Liver (tissue), 9 donors: ENCODE measurements around the gene INPPL1. TPM values are rescaled to one million over a fixed set of nuclear protein-coding genes. Genes with fewer than 3 reads are reported as not detected.

Experiments used
- DNase-seq: peaks from one replicate; pipeline ENCODE4 v3.0.0-alpha.2; 2017; ENCODE audit warnings: low spot score
- H3K27ac ChIP-seq, 2 donors: one replicate each; pipeline ENCODE4 v1.7.0; 2013; ENCODE audit warnings: inconsistent platforms in 2 of 2, low read length in 2 of 2, control low read depth in 1 of 2, low read depth in 1 of 2, mild to moderate bottlenecking in 1 of 2
- H3K27me3 ChIP-seq, 4 donors: one replicate each; pipeline versions ENCODE4 v1.6.1 to v1.7.0; 2013; ENCODE audit warnings: low read length in 3 of 4, inconsistent platforms in 1 of 4, mild to moderate bottlenecking in 1 of 4, moderate library complexity in 1 of 4; ENCODE audit not compliant: control insufficient read depth in 4 of 4, insufficient read depth in 4 of 4
- H3K36me3 ChIP-seq, 4 donors: one replicate each; pipeline versions ENCODE4 v1.6.1 to v1.7.0; 2013; ENCODE audit warnings: low read length in 3 of 4, mild to moderate bottlenecking in 3 of 4, low read depth in 1 of 4, moderate library complexity in 1 of 4; ENCODE audit not compliant: control insufficient read depth in 4 of 4, insufficient read depth in 3 of 4
- H3K4me1 ChIP-seq, 4 donors: one replicate each; pipeline versions ENCODE4 v1.6.1 to v1.7.0; 2013; ENCODE audit warnings: low read length in 3 of 4, mild to moderate bottlenecking in 3 of 4, moderate library complexity in 1 of 4; ENCODE audit not compliant: control insufficient read depth in 4 of 4, insufficient read depth in 4 of 4
- H3K4me3 ChIP-seq, 3 donors: one replicate each; pipeline versions ENCODE4 v1.6.1 to v1.7.0; 2013; ENCODE audit warnings: low read length in 3 of 3, control low read depth in 1 of 3, low read depth in 1 of 3, mild to moderate bottlenecking in 1 of 3
- H3K9ac ChIP-seq, 2 donors: one replicate each; pipeline ENCODE4 v1.7.0; 2013; ENCODE audit warnings: low read length in 2 of 2, mild to moderate bottlenecking in 2 of 2, moderate library complexity in 2 of 2, control low read depth in 1 of 2, low read depth in 1 of 2
- H3K9me3 ChIP-seq, 4 donors: one replicate each; pipeline versions ENCODE4 v1.6.1 to v1.7.0; 2013; ENCODE audit warnings: low read length in 3 of 4; ENCODE audit not compliant: control insufficient read depth in 4 of 4
- EGR1 ChIP-seq, 2 donors: IDR thresholded peaks; 2 replicates each; pipeline ENCODE4 v1.6.1; 2016 to 2018; ENCODE audit warnings: antibody characterized with exemption in 2 of 2, low read depth in 2 of 2
- FOXA1 ChIP-seq: IDR thresholded peaks from 2 replicates; pipeline ENCODE4 v1.6.1; 2016; ENCODE audit warnings: antibody characterized with exemption
- FOXA2 ChIP-seq: IDR thresholded peaks from 2 replicates; pipeline ENCODE4 v1.6.1; 2016; ENCODE audit warnings: antibody characterized with exemption
- GABPA ChIP-seq, 2 donors: IDR thresholded peaks in 1 of 2; conservative IDR thresholded peaks in 1 of 2; 2 replicates each; pipeline ENCODE4 v1.6.1; 2016; ENCODE audit warnings: antibody characterized with exemption in 2 of 2, mild to moderate bottlenecking in 1 of 2, moderate library complexity in 1 of 2
- HNF4G ChIP-seq: IDR thresholded peaks from 2 replicates; pipeline ENCODE4 v1.6.1; 2016; ENCODE audit warnings: antibody characterized with exemption
- NR2F2 ChIP-seq: IDR thresholded peaks from 2 replicates; pipeline ENCODE4 v1.6.1; 2016; ENCODE audit warnings: antibody characterized with exemption
- RAD21 ChIP-seq, 2 donors: IDR thresholded peaks; 2 replicates each; pipeline ENCODE4 v1.6.1; 2016; ENCODE audit warnings: antibody characterized with exemption in 2 of 2, mild to moderate bottlenecking in 2 of 2
- RXRA ChIP-seq, 2 donors: IDR thresholded peaks; 2 replicates each; pipeline ENCODE4 v1.6.1; 2017 to 2018; ENCODE audit warnings: antibody characterized with exemption in 2 of 2, mild to moderate bottlenecking in 1 of 2
- SP1 ChIP-seq: IDR thresholded peaks from 2 replicates; pipeline ENCODE4 v1.6.1; 2018; ENCODE audit warnings: antibody characterized with exemption, mild to moderate bottlenecking
- TAF1 ChIP-seq: conservative IDR thresholded peaks from 2 replicates; pipeline ENCODE4 v1.6.1; 2016; ENCODE audit warnings: antibody characterized with exemption, mild to moderate bottlenecking
- YY1 ChIP-seq: IDR thresholded peaks from 2 replicates; pipeline ENCODE4 v1.6.1; 2016; ENCODE audit warnings: antibody characterized with exemption, mild to moderate bottlenecking
- WGBS: extraction: QIAGEN DNeasy Blood & Tissue Kit; methylation state at CpG from one replicate; pipeline ENCODE4 v1.1.7; 2013; 5-methylcytosine and 5-hydroxymethylcytosine counted together
- polyA plus RNA-seq, 2 donors: library from polyadenylated mRNA; stranded (reverse) in 1 of 2; unstranded in 1 of 2; fragments of 200-250 nt in 1 of 2; fragments of >200 nt in 1 of 2; fragmentation: Nextera tagmentation in 1 of 2; extraction: Ambion mirVana in 1 of 2; gene quantifications; one replicate each; pipeline versions ENCODE4 v1.2.1 to v1.2.3, GENCODE V29; 2013 to 2015
- total RNA-seq, 2 donors: library from RNA; depleted of rRNA; stranded (reverse); fragments of >200 nt; gene quantifications; one replicate each; pipeline ENCODE4 v1.2.3, GENCODE V29; 2014
- TF ChIP-seq, protein P1 (sequence below): IDR thresholded peaks from 2 replicates; pipeline ENCODE4 v1.6.1; 2016; ENCODE audit warnings: antibody characterized with exemption
- TF ChIP-seq, protein P2 (sequence below): fragments of 150-350 bp; IDR thresholded peaks from 2 replicates; pipeline ENCODE4 v1.5.1; 2017; ENCODE audit warnings: improper control_type of control experiment, low read depth, low read length; ENCODE audit not compliant: missing input control
- TF ChIP-seq, protein P3 (sequence below): IDR thresholded peaks from 2 replicates; pipeline ENCODE4 v1.6.1; 2016; ENCODE audit warnings: antibody characterized with exemption
- TF ChIP-seq, protein P4 (sequence below): IDR thresholded peaks from 2 replicates; pipeline ENCODE4 v1.6.1; 2016; ENCODE audit warnings: antibody characterized with exemption, mild to moderate bottlenecking
- donor health status: healthy.
- donor health status: healthy.
- donor health status: healthy.
- donor health status: healthy.
- donor health status: healthy.

Gene INPPL1
- total and polyA plus RNA-seq, 4 donors: 7.2 to 29.0 (median 17.1) TPM

DNA sequence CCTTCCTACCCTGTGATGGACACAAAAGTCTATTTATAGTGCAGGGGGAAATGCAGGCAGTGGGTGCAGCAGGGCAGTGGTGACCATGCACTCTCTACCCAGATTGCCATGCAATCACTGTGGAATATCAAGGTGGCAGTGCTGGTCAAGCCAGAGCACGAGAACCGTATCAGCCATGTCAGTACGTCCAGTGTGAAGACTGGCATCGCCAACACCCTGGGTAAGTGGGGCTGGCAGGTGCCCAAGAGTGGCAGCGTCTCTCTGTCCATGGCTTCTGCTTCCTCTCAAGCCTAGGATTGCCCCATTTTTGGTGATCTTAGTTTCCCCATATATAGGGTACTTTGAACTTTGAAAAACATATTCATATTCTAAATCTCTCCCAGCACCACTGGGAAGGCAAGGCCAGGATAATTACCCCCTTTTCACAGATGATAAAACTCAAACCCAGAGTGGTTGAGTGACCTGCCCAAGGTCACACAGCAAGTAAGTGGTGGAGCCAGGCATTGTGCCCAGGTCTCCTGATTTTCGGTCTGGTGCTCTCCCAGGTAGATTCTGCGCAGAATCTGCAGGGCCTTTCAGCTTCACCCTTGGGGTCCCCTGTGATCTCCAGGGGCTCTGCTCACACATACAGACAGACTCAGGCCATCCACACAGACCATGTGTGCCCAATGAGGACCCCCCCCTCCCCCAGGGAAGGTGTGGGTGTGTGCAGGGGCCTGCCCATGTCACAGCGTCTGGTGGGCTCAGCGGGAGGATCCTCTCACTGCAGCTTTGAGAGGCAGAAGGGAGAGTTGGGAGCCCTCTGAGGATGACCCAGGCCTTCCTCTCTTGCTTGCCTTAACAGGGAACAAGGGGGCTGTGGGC lies 7.1 kb downstream of the INPPL1 start (continued):
- TF ChIP-seq, protein P1, sequence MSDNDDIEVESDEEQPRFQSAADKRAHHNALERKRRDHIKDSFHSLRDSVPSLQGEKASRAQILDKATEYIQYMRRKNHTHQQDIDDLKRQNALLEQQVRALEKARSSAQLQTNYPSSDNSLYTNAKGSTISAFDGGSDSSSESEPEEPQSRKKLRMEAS: no peak

DNA sequence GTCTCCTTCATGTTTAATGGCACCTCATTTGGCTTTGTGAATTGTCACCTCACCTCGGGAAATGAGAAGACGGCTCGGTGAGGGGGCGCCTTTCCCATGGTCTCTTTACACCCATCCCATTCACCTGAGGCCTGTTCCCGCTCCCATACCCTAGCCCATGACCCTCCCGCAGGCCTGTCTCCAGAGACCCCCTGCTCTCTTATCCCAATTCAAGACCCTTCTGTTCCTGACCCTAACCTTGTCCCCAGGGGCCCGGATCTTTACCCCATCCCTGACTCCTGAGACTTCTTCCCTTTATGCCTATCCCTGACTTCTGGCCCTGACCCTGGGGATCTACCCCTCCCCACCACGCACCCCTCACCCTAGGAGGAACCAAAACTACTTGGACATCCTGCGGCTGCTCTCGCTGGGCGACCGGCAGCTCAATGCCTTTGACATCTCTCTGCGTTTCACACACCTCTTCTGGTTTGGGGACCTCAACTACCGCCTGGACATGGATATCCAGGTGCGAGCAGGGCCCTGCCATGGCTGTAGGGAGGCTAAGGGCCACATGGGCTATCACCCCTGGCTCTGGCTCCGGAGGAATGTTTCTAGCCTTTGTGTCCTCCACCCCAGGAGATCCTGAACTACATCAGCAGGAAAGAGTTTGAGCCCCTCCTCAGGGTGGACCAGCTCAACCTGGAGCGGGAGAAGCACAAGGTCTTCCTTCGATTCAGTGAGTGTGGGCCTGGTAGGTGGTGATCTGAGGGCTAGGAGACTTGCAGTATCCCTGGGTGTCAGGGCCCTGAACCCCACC lies 7.9 kb downstream of the INPPL1 start:
- Histone ChIP-seq H3K36me3 (peaks cover 24 to 91% (median 46%) of the 10 kb centered on the region in 4 donors), H3K4me1 (no peaks in the 10 kb centered on the region), H3K27ac (no peak overlapping the region), H3K9me3 (no peaks in the 10 kb centered on the region), H3K9ac (no peak overlapping the region), H3K27me3 (no peaks in the 10 kb centered on the region), H3K4me3 (no peak overlapping the region)
- TF ChIP-seq EGR1 (IDR thresholded peaks at IDR 0.05; ENCODE audit: low read depth in 2 of 2): no peak
- no peak for DNase-seq
- 96% methylated on average over 18 of the region's 18 CpGs for WGBS

DNA sequence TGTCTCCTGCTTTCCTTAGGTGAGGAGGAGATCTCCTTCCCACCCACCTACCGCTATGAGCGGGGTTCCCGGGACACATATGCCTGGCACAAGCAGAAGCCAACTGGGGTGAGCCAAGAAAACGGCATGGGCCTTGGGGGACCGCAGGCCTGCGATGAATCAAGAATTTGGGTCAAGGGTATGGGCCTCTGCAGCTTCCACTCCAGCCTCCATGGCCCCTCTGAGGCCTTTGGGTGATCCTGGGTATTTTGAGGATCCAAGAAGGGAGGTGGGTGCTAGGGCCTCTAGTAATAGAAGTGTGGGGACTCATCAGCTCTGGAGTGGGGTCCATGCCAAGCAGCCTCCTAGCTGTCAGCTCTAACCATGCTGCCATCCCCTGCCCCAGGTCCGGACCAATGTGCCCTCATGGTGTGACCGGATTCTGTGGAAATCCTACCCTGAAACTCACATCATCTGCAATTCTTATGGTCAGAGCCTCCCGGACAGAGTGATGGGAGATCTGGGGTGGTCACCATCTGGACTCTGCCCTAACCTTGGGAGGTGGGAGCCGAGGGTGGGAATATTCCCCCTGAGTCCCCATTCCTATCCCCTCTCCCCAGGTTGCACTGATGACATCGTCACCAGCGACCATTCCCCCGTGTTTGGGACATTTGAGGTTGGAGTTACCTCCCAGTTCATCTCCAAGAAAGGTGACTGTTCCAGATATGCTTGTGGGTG lies 8.6 kb downstream of the INPPL1 start:
- WGBS: 96% methylated on average over 13 of the region's 13 CpGs
- DNase-seq: no peak

DNA sequence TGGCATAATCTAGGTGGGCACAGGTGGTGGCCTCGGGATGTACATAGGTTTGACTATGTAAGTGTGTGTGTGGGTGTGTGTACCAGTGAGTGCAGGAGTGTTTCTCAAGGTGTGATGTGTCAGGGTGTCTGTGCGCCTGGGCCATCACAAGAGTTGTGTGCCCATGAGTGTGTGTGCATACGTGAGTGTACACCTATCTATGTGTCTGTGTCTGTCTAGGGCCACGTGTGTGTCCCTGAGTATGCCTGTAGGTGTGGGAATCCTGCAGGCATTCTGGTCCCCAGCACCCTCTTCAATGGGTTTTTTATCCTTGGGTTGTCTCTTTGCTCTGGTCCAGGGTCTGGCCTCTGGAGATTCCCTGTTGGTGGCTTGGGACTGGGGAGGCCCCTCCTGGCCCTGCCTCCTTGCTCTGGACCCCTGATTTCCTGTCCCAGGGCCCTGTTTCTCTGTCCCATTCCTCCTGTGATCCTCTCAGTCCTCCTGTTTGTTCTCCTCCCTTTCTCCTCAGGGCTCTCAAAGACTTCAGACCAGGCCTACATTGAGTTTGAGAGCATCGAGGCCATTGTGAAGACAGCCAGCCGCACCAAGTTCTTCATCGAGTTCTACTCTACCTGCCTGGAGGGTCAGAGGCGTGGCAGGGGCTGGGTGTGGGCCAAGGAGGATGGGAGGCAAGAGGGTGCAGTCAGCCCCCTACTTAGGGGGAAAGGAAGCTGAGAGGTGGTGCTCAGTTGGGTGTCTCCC lies 9.4 kb downstream of the INPPL1 start:
- no peak for DNase-seq
- no peak for TF ChIP-seq EGR1 (IDR thresholded peaks at IDR 0.05; ENCODE audit: low read depth in 2 of 2)
- no peak for TF ChIP-seq RXRA (IDR thresholded peaks at IDR 0.05)
- no peak for TF ChIP-seq FOXA2
- TF ChIP-seq, protein P2, sequence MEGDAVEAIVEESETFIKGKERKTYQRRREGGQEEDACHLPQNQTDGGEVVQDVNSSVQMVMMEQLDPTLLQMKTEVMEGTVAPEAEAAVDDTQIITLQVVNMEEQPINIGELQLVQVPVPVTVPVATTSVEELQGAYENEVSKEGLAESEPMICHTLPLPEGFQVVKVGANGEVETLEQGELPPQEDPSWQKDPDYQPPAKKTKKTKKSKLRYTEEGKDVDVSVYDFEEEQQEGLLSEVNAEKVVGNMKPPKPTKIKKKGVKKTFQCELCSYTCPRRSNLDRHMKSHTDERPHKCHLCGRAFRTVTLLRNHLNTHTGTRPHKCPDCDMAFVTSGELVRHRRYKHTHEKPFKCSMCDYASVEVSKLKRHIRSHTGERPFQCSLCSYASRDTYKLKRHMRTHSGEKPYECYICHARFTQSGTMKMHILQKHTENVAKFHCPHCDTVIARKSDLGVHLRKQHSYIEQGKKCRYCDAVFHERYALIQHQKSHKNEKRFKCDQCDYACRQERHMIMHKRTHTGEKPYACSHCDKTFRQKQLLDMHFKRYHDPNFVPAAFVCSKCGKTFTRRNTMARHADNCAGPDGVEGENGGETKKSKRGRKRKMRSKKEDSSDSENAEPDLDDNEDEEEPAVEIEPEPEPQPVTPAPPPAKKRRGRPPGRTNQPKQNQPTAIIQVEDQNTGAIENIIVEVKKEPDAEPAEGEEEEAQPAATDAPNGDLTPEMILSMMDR: no peak
- TF ChIP-seq, protein P3, sequence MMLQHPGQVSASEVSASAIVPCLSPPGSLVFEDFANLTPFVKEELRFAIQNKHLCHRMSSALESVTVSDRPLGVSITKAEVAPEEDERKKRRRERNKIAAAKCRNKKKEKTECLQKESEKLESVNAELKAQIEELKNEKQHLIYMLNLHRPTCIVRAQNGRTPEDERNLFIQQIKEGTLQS: no peak
- TF ChIP-seq SP1: no peak
- TF ChIP-seq NR2F2: no peak
- no peak for TF ChIP-seq TAF1
- TF ChIP-seq YY1: no peak
- no peak for TF ChIP-seq HNF4G
- TF ChIP-seq, protein P1: no peak
- TF ChIP-seq, protein P4, sequence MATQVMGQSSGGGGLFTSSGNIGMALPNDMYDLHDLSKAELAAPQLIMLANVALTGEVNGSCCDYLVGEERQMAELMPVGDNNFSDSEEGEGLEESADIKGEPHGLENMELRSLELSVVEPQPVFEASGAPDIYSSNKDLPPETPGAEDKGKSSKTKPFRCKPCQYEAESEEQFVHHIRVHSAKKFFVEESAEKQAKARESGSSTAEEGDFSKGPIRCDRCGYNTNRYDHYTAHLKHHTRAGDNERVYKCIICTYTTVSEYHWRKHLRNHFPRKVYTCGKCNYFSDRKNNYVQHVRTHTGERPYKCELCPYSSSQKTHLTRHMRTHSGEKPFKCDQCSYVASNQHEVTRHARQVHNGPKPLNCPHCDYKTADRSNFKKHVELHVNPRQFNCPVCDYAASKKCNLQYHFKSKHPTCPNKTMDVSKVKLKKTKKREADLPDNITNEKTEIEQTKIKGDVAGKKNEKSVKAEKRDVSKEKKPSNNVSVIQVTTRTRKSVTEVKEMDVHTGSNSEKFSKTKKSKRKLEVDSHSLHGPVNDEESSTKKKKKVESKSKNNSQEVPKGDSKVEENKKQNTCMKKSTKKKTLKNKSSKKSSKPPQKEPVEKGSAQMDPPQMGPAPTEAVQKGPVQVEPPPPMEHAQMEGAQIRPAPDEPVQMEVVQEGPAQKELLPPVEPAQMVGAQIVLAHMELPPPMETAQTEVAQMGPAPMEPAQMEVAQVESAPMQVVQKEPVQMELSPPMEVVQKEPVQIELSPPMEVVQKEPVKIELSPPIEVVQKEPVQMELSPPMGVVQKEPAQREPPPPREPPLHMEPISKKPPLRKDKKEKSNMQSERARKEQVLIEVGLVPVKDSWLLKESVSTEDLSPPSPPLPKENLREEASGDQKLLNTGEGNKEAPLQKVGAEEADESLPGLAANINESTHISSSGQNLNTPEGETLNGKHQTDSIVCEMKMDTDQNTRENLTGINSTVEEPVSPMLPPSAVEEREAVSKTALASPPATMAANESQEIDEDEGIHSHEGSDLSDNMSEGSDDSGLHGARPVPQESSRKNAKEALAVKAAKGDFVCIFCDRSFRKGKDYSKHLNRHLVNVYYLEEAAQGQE: no peak
- TF ChIP-seq GABPA (IDR thresholded peaks at IDR 0.05 in 1 of 2, conservative IDR thresholded peaks at IDR 0.05 in 1 of 2): no peak
- TF ChIP-seq RAD21 (IDR thresholded peaks at IDR 0.05): no peak
- WGBS: 93% methylated on average over 8 of the region's 8 CpGs
- Histone ChIP-seq H3K36me3 (peaks cover 22 to 85% (median 43%) of the 10 kb centered on the region in 4 donors), H3K27ac (no peak overlapping the region), H3K4me3 (no peak overlapping the region), H3K9me3 (no peaks in the 10 kb centered on the region), H3K9ac (no peak overlapping the region), H3K27me3 (no peaks in the 10 kb centered on the region), H3K4me1 (peaks cover 0 to 6% (median 1%) of the 10 kb centered on the region in 4 donors)

More for the DNA sequence above, 8.6 kb downstream of the INPPL1 start:
- Histone ChIP-seq H3K4me3 (no peak overlapping the region), H3K9ac (no peak overlapping the region), H3K27ac (no peak overlapping the region), H3K4me1 (no peaks in the 10 kb centered on the region), H3K9me3 (no peaks in the 10 kb centered on the region), H3K36me3 (peaks cover 24 to 91% (median 46%) of the 10 kb centered on the region in 4 donors), H3K27me3 (no peaks in the 10 kb centered on the region)
- TF ChIP-seq GABPA (IDR thresholded peaks at IDR 0.05 in 1 of 2, conservative IDR thresholded peaks at IDR 0.05 in 1 of 2) (no peak), FOXA2 (no peak), FOXA1 (no peak)
